K562 (cell line): ENCODE measurements around the gene GANAB. TPM values are rescaled to one million over a fixed set of nuclear protein-coding genes. Genes with fewer than 3 reads are reported as not detected.

ENCODE experiments used
- CREM ChIP-seq: IDR thresholded peaks from 2 replicates; pipeline ENCODE4 v1.6.1; 2014; ENCODE audit warnings: antibody characterized with exemption, low read depth
- DIDO1 ChIP-seq: fragments of 450-650 bp; IDR thresholded peaks from 2 replicates; pipeline ENCODE4 v1.6.1; 2016; ENCODE audit warnings: low read depth, missing biosample characterization, missing genetic modification characterization
- E2F3 ChIP-seq: fragments of 250-450 bp; sonication (Bioruptor Pico); IDR thresholded peaks from 2 replicates; pipeline ENCODE4 v1.4.0; 2020; ENCODE audit warnings: mild to moderate bottlenecking
- MCM5 ChIP-seq: fragments of 450-650 bp; IDR thresholded peaks from 2 replicates; pipeline ENCODE4 v1.6.1; 2016; ENCODE audit warnings: low read depth
- MTA2 ChIP-seq: fragments of 450-650 bp; IDR thresholded peaks from 2 replicates; pipeline ENCODE4 v1.6.1; 2016; ENCODE audit warnings: low read depth
- PKNOX1 ChIP-seq: fragments of 450-650 bp; IDR thresholded peaks from 2 replicates; pipeline ENCODE4 v1.6.1; 2016
- PRPF4 ChIP-seq: fragments of 200-400 bp; formaldehyde crosslinking; IDR thresholded peaks from one replicate; pipeline ENCODE4 v1.6.1; 2017; ENCODE audit warnings: low read length, low read depth, mild to moderate bottlenecking; ENCODE audit not compliant: insufficient read depth, poor library complexity, severe bottlenecking
- SMAD4 ChIP-seq: fragments of 250-450 bp; sonication (Bioruptor Pico); conservative IDR thresholded peaks from 2 replicates; pipeline ENCODE4 v1.8.0; 2021; ENCODE audit warnings: inconsistent platforms, mild to moderate bottlenecking, moderate library complexity
- THRA ChIP-seq: fragments of 450-650 bp; IDR thresholded peaks from 2 replicates; pipeline ENCODE4 v1.6.1; 2017; ENCODE audit warnings: mild to moderate bottlenecking, moderate library complexity
- ZBTB40 ChIP-seq, 2 experiments: fragments of 450-650 bp in 1 of 2; sonication (generic) in 1 of 2; formaldehyde crosslinking in 1 of 2; IDR thresholded peaks; 2 replicates each; pipeline versions ENCODE4 v1.7.1 to v1.9.0; 2016 to 2022; ENCODE audit warnings: inconsistent platforms in 1 of 2, mild to moderate bottlenecking in 1 of 2, missing genetic modification reagents in 1 of 2
- ZFX ChIP-seq: sonication (generic); formaldehyde crosslinking; IDR thresholded peaks from 2 replicates; pipeline ENCODE4 v1.8.0; 2022; ENCODE audit warnings: mild to moderate bottlenecking, missing genetic modification reagents, moderate library complexity
- ZNF253 ChIP-seq: fragments of 250-450 bp; sonication (Bioruptor Pico); conservative IDR thresholded peaks from 2 replicates; pipeline ENCODE4 v1.6.1; 2021; ENCODE audit warnings: mild to moderate bottlenecking
- ZNF395 ChIP-seq: fragments of 200-800 bp; sonication (Bioruptor generic); IDR thresholded peaks from 2 replicates; pipeline ENCODE4 v1.6.1; 2017; ENCODE audit warnings: missing genetic modification characterization, missing compliant biosample characterization
- polyA plus RNA-seq, 8 experiments: library from polyadenylated mRNA; depleted of rRNA in 4 of 8; stranded (reverse) in 5 of 8; unstranded in 3 of 8; fragments of >200 nt; fragmentation: Nextera tagmentation in 2 of 8; fragmentation: Illumina TruSeq in 1 of 8; extraction: Ambion mirVana in 2 of 8; extraction: Trizol in 1 of 8; gene quantifications; 2 replicates each; pipeline versions ENCODE4 v1.2.1 to v1.2.3, GENCODE V29; 2011 to 2014; ENCODE audit warnings: inconsistent platforms in 1 of 8, missing spikeins in 1 of 8
- total RNA-seq, 7 experiments: library from RNA; depleted of rRNA in 6 of 7; stranded (reverse); fragments of >200 nt in 6 of 7; fragmentation: Illumina TruSeq in 2 of 7; extraction: Trizol in 2 of 7; gene quantifications; 2 replicates each; pipeline versions ENCODE4 v1.2.1 to v1.2.3, GENCODE V29; 2011 to 2021; ENCODE audit warnings: low replicate concordance in 1 of 7

GANAB gene
- total and polyA plus RNA-seq, 9 of the 15 experiments (the other 6 are each of a cell fraction or from before 2014, with no cell fraction given) = 6.5 to 284 (median 161) TPM

GRCh38 chr11:62645946-62646824 is at the start of gene GANAB (continued):
- TF ChIP-seq PRPF4 (no peak), CREM (peak; percentile 93), SMAD4 (CRISPR knock-in tag) (peak; percentile 34; the same call in 1 of the 2 replicates), DIDO1 (peak; percentile 45; the same call in 1 of the 2 replicates), ZFX (peak; percentile 95), PKNOX1 (peak; percentile 86), ZNF253 (CRISPR knock-in tag) (no peak), MTA2 (peak; percentile 39; the same call in 1 of the 2 replicates), MCM5 (no peak), E2F3 (peak; percentile 65; the same call in 1 of the 2 replicates), ZNF395 (CRISPR knock-in tag) (0 out of 2 replicates have a peak, but pooled peaks have one; percentile 18), THRA (no peak), ZBTB40 (IDR thresholded peaks at IDR 0.05) (peak; percentile 74), ZBTB40 (CRISPR knock-in tag; IDR thresholded peaks at IDR 0.05) (no peak)
